ENCODE data around the gene BCL7C.

- TF ChIP-seq, protein P1, sequence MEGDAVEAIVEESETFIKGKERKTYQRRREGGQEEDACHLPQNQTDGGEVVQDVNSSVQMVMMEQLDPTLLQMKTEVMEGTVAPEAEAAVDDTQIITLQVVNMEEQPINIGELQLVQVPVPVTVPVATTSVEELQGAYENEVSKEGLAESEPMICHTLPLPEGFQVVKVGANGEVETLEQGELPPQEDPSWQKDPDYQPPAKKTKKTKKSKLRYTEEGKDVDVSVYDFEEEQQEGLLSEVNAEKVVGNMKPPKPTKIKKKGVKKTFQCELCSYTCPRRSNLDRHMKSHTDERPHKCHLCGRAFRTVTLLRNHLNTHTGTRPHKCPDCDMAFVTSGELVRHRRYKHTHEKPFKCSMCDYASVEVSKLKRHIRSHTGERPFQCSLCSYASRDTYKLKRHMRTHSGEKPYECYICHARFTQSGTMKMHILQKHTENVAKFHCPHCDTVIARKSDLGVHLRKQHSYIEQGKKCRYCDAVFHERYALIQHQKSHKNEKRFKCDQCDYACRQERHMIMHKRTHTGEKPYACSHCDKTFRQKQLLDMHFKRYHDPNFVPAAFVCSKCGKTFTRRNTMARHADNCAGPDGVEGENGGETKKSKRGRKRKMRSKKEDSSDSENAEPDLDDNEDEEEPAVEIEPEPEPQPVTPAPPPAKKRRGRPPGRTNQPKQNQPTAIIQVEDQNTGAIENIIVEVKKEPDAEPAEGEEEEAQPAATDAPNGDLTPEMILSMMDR (IDR thresholded peaks at IDR 0.05): no peak
- TF ChIP-seq POLR2AphosphoS5 (IDR thresholded peaks at IDR 0.05; ENCODE audit: low read depth, low read length) (no peak), REST (IDR thresholded peaks at IDR 0.05; ENCODE audit: insufficient read depth in 1 of 2, low read depth in 2 of 2, low read length in 1 of 2) (no peak), SIN3A (IDR thresholded peaks at IDR 0.05; ENCODE audit: borderline replicate concordance, insufficient read depth, low read depth, low read length) (no peak), TCF7L2 (IDR thresholded peaks at IDR 0.05; ENCODE audit: low read depth, low read length) (no peak)
Measured at GRCh38 chr16:30903002-30903401, 9.1 kb upstream of the BCL7C start.
